Kidney (tissue), 14 donors: ENCODE results near the gene RIN3. TPM values are rescaled to one million over a fixed set of nuclear protein-coding genes. Genes with fewer than 3 reads are reported as not detected.

Experiments
- DNase-seq, 5 donors: peaks; one replicate each; pipeline ENCODE4 v3.0.0-alpha.2; 2013 to 2020
- FAIRE-seq: peaks from 2 replicates; lab custom pipeline; 2012; peaks lifted over from hg19 to GRCh38; lab: Jason Lieb, UNC
- H3K27ac ChIP-seq, 2 donors: one replicate each; pipeline ENCODE4 v1.7.0; 2013; ENCODE audit warnings: low read depth in 2 of 2, low read length in 2 of 2, inconsistent platforms in 1 of 2
- H3K27me3 ChIP-seq: one replicate; pipeline ENCODE4 v1.7.1; 2013; ENCODE audit warnings: low read length, inconsistent platforms; ENCODE audit not compliant: control insufficient read depth, insufficient read depth
- H3K36me3 ChIP-seq, 3 donors: one replicate each; pipeline versions ENCODE4 v1.7.0 to v1.7.1; 2013; ENCODE audit warnings: low read length in 3 of 3, control low read depth in 1 of 3, inconsistent platforms in 1 of 3; ENCODE audit not compliant: insufficient read depth in 3 of 3, control insufficient read depth in 2 of 3
- H3K4me1 ChIP-seq, 3 donors: one replicate each; pipeline versions ENCODE4 v1.7.0 to v1.7.1; 2013; ENCODE audit warnings: low read length in 3 of 3, inconsistent platforms in 1 of 3, low read depth in 1 of 3; ENCODE audit not compliant: control insufficient read depth in 2 of 3, insufficient read depth in 2 of 3
- H3K4me3 ChIP-seq, 3 donors: one replicate each; pipeline versions ENCODE4 v1.7.0 to v1.8.1; 2013; ENCODE audit warnings: low read length in 3 of 3, control low read depth in 1 of 3, inconsistent platforms in 1 of 3
- H3K9ac ChIP-seq, 3 donors: one replicate each; pipeline versions ENCODE4 v1.7.0 to v1.7.1; 2013; ENCODE audit warnings: low read length in 3 of 3, control low read depth in 1 of 3, inconsistent platforms in 1 of 3
- H3K9me3 ChIP-seq, 3 donors: one replicate each; pipeline versions ENCODE4 v1.7.0 to v1.7.1; 2013; ENCODE audit warnings: low read length in 3 of 3, control low read depth in 1 of 3, inconsistent platforms in 1 of 3; ENCODE audit not compliant: control insufficient read depth in 2 of 3, insufficient read depth in 1 of 3
- CTCF ChIP-seq: IDR thresholded peaks from 3 replicates; pipeline ENCODE4 v1.5.1; 2012; ENCODE audit warnings: mild to moderate bottlenecking, moderate library complexity, borderline replicate concordance; ENCODE audit not compliant: insufficient read depth; ENCODE audit errors: extremely low read depth
- intact Hi-C: fragments of 100-400 bp; cut with DNase I; formaldehyde crosslinking; loops from one replicate; pipeline ENCODE4 v1.11.1; 2022
- polyA plus RNA-seq: library from polyadenylated mRNA; stranded (reverse); fragments of 350-450 nt; fragmentation: Illumina TruSeq; extraction: RNeasy Lipid Tissue Mini Kit (QIAGEN cat#74804); gene quantifications from one replicate; pipeline ENCODE4 v1.2.3, GENCODE V29; 2014; ENCODE audit warnings: low read depth, low replicate concordance; ENCODE audit not compliant: insufficient read depth
- total RNA-seq: library from RNA; stranded (reverse); fragmentation: NEBNext Ultra II Directional; extraction: Animal tissue kit (Norgen Biotek cat#: 25700); gene quantifications from one replicate; pipeline ENCODE4 v1.2.1, GENCODE V29; 2021
- donor health status: control.
- donor health status: control.
- donor health status: control.
- donor health status: control.
- donor health status: control.
- donor health status: DM: yes; HTN: yes; CAD: no.
- donor health status: Normal renal cell carcinoma (clear cell type).

Gene RIN3
- total and polyA plus RNA-seq, 2 donors from 2014 or later = 7.1 to 30.4 TPM

GRCh38 chr14:92603309-92604242, 90.0 kb downstream of the RIN3 start:
- Histone ChIP-seq H3K9ac (no peak overlapping the region), H3K27ac (no peak overlapping the region), H3K4me1 (no peaks in the 10 kb centered on the region), H3K27me3 (no peaks in the 10 kb centered on the region), H3K36me3 (no peaks in the 10 kb centered on the region), H3K9me3 (no peaks in the 10 kb centered on the region), H3K4me3 (no peak overlapping the region)
- no peak for FAIRE-seq
- DNase-seq = peak in 3 of 5 donors; percentile 35 to 66 (median 39)
- no peak for TF ChIP-seq CTCF
- intact Hi-C loops = no loop called here

- intact Hi-C loops = no loop called here
- no peak overlapping the region for H3K9ac ChIP-seq
- no peak for DNase-seq
- no peaks in the 10 kb centered on the region for H3K27me3 ChIP-seq
- H3K4me3 ChIP-seq = no peak overlapping the region
- H3K27ac ChIP-seq = no peak overlapping the region
- no peak for FAIRE-seq
- H3K4me1 ChIP-seq = no peaks in the 10 kb centered on the region
- no peaks in the 10 kb centered on the region for H3K9me3 ChIP-seq
- TF ChIP-seq CTCF = no peak
- H3K36me3 ChIP-seq = no peaks in the 10 kb centered on the region
These were observed 91.8 kb downstream of the RIN3 start for GRCh38 chr14:92605274-92605940.

- DNase-seq (no peak), FAIRE-seq (no peak)
- no peak overlapping the region for H3K9ac ChIP-seq
- no peaks in the 10 kb centered on the region for H3K9me3 ChIP-seq
- intact Hi-C loops = no loop called here
- H3K4me1 ChIP-seq = no peaks in the 10 kb centered on the region
- TF ChIP-seq CTCF = no peak
- no peaks in the 10 kb centered on the region for H3K36me3 ChIP-seq
- no peak overlapping the region for H3K4me3 ChIP-seq
- no peak overlapping the region for H3K27ac ChIP-seq
- no peaks in the 10 kb centered on the region for H3K27me3 ChIP-seq
These were observed 93.7 kb downstream of the RIN3 start for GRCh38 chr14:92607251-92607650.
